Measurements from ENCODE around the gene POLR2E. TPM values are rescaled to one million over a fixed set of nuclear protein-coding genes. Genes with fewer than 3 reads are reported as not detected.
"Not testable (repeated sequence)": the region's sequence is repeated elsewhere in the genome, so short reads cannot be mapped to it uniquely, and the experiment has no call there.

POLR2E gene
- total RNA-seq, 4 donors from 2014 or later: 118 to 263 (median 228) TPM

GRCh38 chr19:1132552-1133383 is 37.6 kb upstream of the POLR2E start:
- Histone ChIP-seq H3K4me3 (peak overlapping the region; percentile 56 to 69 (median 61)), H3K9me3 (no peaks in the 10 kb centered on the region), H3K27me3 (no peaks in the 10 kb centered on the region), H3K4me1 (peaks cover 21 to 32% of the 10 kb centered on the region in 2 donors), H3K36me3 (no peaks in the 10 kb centered on the region), H3K27ac (peak overlapping the region; percentile 56 to 81 (median 76))
- TF ChIP-seq POLR2A (IDR thresholded peaks at IDR 0.05): no peak
- TF ChIP-seq, protein P1, sequence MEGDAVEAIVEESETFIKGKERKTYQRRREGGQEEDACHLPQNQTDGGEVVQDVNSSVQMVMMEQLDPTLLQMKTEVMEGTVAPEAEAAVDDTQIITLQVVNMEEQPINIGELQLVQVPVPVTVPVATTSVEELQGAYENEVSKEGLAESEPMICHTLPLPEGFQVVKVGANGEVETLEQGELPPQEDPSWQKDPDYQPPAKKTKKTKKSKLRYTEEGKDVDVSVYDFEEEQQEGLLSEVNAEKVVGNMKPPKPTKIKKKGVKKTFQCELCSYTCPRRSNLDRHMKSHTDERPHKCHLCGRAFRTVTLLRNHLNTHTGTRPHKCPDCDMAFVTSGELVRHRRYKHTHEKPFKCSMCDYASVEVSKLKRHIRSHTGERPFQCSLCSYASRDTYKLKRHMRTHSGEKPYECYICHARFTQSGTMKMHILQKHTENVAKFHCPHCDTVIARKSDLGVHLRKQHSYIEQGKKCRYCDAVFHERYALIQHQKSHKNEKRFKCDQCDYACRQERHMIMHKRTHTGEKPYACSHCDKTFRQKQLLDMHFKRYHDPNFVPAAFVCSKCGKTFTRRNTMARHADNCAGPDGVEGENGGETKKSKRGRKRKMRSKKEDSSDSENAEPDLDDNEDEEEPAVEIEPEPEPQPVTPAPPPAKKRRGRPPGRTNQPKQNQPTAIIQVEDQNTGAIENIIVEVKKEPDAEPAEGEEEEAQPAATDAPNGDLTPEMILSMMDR (IDR thresholded peaks at IDR 0.05 in 4 of 5, conservative IDR thresholded peaks at IDR 0.05 in 1 of 5): no peak
- ATAC-seq (no peak), DNase-seq (no peak)
- in situ Hi-C loops (cut with MboI; ENCODE audit: low sequenced_read_pairs in 4 of 4) (no loop called here), intact Hi-C loops (cut with DNase I; ENCODE audit: low total_unique reads) (loop anchor here (2.0 to 5.0 kb wide), 2 partner anchors 40 to 60 kb away; no protein-coding TSS in a partner anchor)

- intact Hi-C loops (cut with DNase I; ENCODE audit: low total_unique reads) (loop anchor here (2.0 to 5.0 kb wide), 2 partner anchors 41 to 60 kb away; no protein-coding TSS in a partner anchor), in situ Hi-C loops (cut with MboI; ENCODE audit: low sequenced_read_pairs in 4 of 4) (no loop called here)
- peak overlapping the region; percentile 56 to 69 (median 61) for H3K4me3 ChIP-seq
- H3K27me3 ChIP-seq: no peaks in the 10 kb centered on the region
- H3K9me3 ChIP-seq: no peaks in the 10 kb centered on the region
- peaks cover 21 to 32% of the 10 kb centered on the region in 2 donors for H3K4me1 ChIP-seq
- H3K36me3 ChIP-seq: peaks cover 0 to 5% of the 10 kb centered on the region in 2 donors
- ATAC-seq: peak; percentile 65 to 66
- peak overlapping the region; percentile 56 to 81 (median 76) for H3K27ac ChIP-seq
- TF ChIP-seq, protein P1 (IDR thresholded peaks at IDR 0.05 in 4 of 5, conservative IDR thresholded peaks at IDR 0.05 in 1 of 5): peak in 1 of 5 experiments; percentile 4
- TF ChIP-seq POLR2A (IDR thresholded peaks at IDR 0.05): peak; percentile 37 to 46
- DNase-seq: peak; percentile 53 to 58
Observed at GRCh38 chr19:1131718-1132551, 36.8 kb upstream of the POLR2E start.

- Histone ChIP-seq H3K4me3 (peak overlapping the region; percentile 56 to 69 (median 61)), H3K27me3 (no peaks in the 10 kb centered on the region), H3K36me3 (peaks cover 0 to 13% of the 10 kb centered on the region in 2 donors), H3K9me3 (no peaks in the 10 kb centered on the region), H3K4me1 (peaks cover 27 to 32% of the 10 kb centered on the region in 2 donors), H3K27ac (peak overlapping the region; percentile 56 to 81 (median 76))
- no peak for DNase-seq
- in situ Hi-C loops (cut with MboI; ENCODE audit: low sequenced_read_pairs in 4 of 4): no loop called here
- intact Hi-C loops (cut with DNase I; ENCODE audit: low total_unique reads): loop anchor here (5.0 kb wide), 1 partner anchor 61 kb away; no protein-coding TSS in a partner anchor
- TF ChIP-seq POLR2A (IDR thresholded peaks at IDR 0.05): no peak
- TF ChIP-seq, protein P1 (IDR thresholded peaks at IDR 0.05 in 4 of 5, conservative IDR thresholded peaks at IDR 0.05 in 1 of 5): no peak
- ATAC-seq: peak; percentile 17 to 18
Observed at GRCh38 chr19:1130771-1131717, 35.9 kb upstream of the POLR2E start.

GRCh38 chr19:1129535-1129934 is 34.4 kb upstream of the POLR2E start:
- TF ChIP-seq, protein P1 (IDR thresholded peaks at IDR 0.05 in 4 of 5, conservative IDR thresholded peaks at IDR 0.05 in 1 of 5): no peak
- no peak for TF ChIP-seq POLR2A (IDR thresholded peaks at IDR 0.05)
- intact Hi-C loops (cut with DNase I; ENCODE audit: low total_unique reads): no loop called here
- H3K27ac ChIP-seq: no peak overlapping the region
- H3K4me1 ChIP-seq: peaks cover 25 to 32% of the 10 kb centered on the region in 2 donors
- H3K27me3 ChIP-seq: no peaks in the 10 kb centered on the region
- DNase-seq: no peak
- in situ Hi-C loops (cut with MboI; ENCODE audit: low sequenced_read_pairs in 4 of 4): loop anchor here in 1 of 4 donors (10.0 kb wide), 1 partner anchor 55 kb away; no protein-coding TSS in a partner anchor
- no peak overlapping the region for H3K4me3 ChIP-seq
- H3K9me3 ChIP-seq: no peaks in the 10 kb centered on the region
- no peak for ATAC-seq
- H3K36me3 ChIP-seq: peaks cover 0 to 15% of the 10 kb centered on the region in 2 donors

DNA sequence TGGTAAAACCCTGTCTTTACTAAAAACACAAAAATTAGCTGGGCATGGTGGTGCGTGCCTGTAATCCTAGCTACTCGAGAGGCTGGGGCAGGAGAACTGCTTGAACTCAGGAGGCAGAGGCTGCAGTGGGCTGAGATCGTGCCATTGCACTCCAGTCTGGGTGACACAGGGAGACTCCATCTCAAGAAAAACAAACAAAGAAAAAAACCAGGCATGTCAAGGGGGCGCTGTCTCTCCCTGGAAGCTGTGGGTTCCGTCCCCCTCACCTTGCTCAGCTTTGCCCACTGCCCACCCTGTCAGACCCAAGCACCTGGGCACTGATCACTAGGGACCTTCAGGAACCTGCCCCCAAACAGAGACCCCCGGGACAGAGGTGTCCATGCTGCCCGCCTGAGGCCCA is 33.9 kb upstream of the POLR2E start:
- intact Hi-C loops (cut with DNase I; ENCODE audit: low total_unique reads); H3K27ac ChIP-seq; H3K4me3 ChIP-seq; DNase-seq; H3K27me3 ChIP-seq; ATAC-seq; H3K9me3 ChIP-seq: not testable (repeated sequence)
- in situ Hi-C loops (cut with MboI; ENCODE audit: low sequenced_read_pairs in 4 of 4): loop anchor here in 1 of 4 donors (10.0 kb wide), 1 partner anchor 56 kb away; no protein-coding TSS in a partner anchor
- peaks cover 0 to 19% of the 10 kb centered on the region in 2 donors for H3K36me3 ChIP-seq
- peaks cover 25 to 32% of the 10 kb centered on the region in 2 donors for H3K4me1 ChIP-seq
